Panc1 (cell line): ENCODE measurements around the gene NUAK2. TPM values are rescaled to one million over a fixed set of nuclear protein-coding genes. Genes with fewer than 3 reads are reported as not detected.

Source experiments
- ATAC-seq: fragments of 200-7000 bp; cut with Tn5 transposase; 2 replicates; pipeline ENCODE4 v1.9.1; 2020; ENCODE audit warnings: mild to moderate bottlenecking, moderate library complexity
- Bru-seq: library from RNA; stranded (reverse); fragments of 400-500 nt; gene quantifications from one replicate; lab custom pipeline; 2021; lab: Mats Ljungman, UMichigan
- BruChase-seq, 2 experiments: library from RNA; stranded (reverse); fragments of 400-500 nt; gene quantifications; one replicate each; lab custom pipeline; 2021; lab: Mats Ljungman, UMichigan
- BruUV-seq: library from RNA; stranded (reverse); fragments of 400-500 nt; replicated peaks from 2 replicates; lab custom pipeline; 2021; lab: Mats Ljungman, UMichigan
- CTCF ChIA-PET: fragments of 300-600 bp; sonication (Branson Sonifier 250); formaldehyde crosslinking; loops from one replicate; lab custom pipeline; 2022; ENCODE audit warnings: antibody characterized with exemption; lab: Charles Lee
- POLR2A ChIA-PET: fragments of 300-600 bp; sonication (Branson Sonifier 250); formaldehyde crosslinking; loops from one replicate; lab custom pipeline; 2022; ENCODE audit warnings: antibody characterized with exemption; lab: Charles Lee
- DNase-seq: peaks from one replicate; pipeline ENCODE4 v3.0.0-alpha.2; 2010; ENCODE audit warnings: low read depth, low spot score
- H3K27ac ChIP-seq: 2 replicates; pipeline ENCODE4 v1.5.1; 2011; ENCODE audit warnings: mild to moderate bottlenecking, low read length, inconsistent platforms
- H3K27me3 ChIP-seq: fragments of 200-500 bp; sonication (Bioruptor generic); 2 replicates; pipeline ENCODE4 v1.6.0; 2014; ENCODE audit warnings: low read length, inconsistent platforms; ENCODE audit not compliant: control insufficient read depth, insufficient read depth
- H3K36me3 ChIP-seq: fragments of 200-500 bp; sonication (Bioruptor generic); 2 replicates; pipeline ENCODE4 v1.5.1; 2014; ENCODE audit warnings: inconsistent platforms, mild to moderate bottlenecking, low read length, moderate library complexity; ENCODE audit not compliant: control insufficient read depth, insufficient read depth
- H3K4me1 ChIP-seq: 2 replicates; pipeline ENCODE4 v1.5.1; 2011; ENCODE audit warnings: inconsistent platforms, mild to moderate bottlenecking, low read length, moderate library complexity; ENCODE audit not compliant: control insufficient read depth, insufficient read depth
- H3K4me3 ChIP-seq, 2 experiments: 2 replicates each; pipeline ENCODE4 v1.5.1; 2011 to 2012; ENCODE audit warnings: low read depth in 2 of 2, low read length in 2 of 2, mild to moderate bottlenecking in 2 of 2, inconsistent platforms in 1 of 2, moderate library complexity in 1 of 2
- H3K9me3 ChIP-seq: fragments of 200-500 bp; sonication (Bioruptor generic); 2 replicates; pipeline ENCODE4 v1.5.1; 2014; ENCODE audit warnings: low read depth, mild to moderate bottlenecking, inconsistent platforms, low read length, moderate library complexity; ENCODE audit not compliant: control insufficient read depth, insufficient read depth
- POLR2AphosphoS5 ChIP-seq: IDR thresholded peaks from 2 replicates; pipeline ENCODE4 v1.6.1; 2012; ENCODE audit warnings: mild to moderate bottlenecking, low read depth, low read length, moderate library complexity
- SIN3A ChIP-seq: IDR thresholded peaks from 2 replicates; pipeline ENCODE4 v1.6.1; 2012; ENCODE audit warnings: low read depth, mild to moderate bottlenecking, low read length, moderate library complexity, borderline replicate concordance; ENCODE audit not compliant: insufficient read depth
- TCF7L2 ChIP-seq: IDR thresholded peaks from 2 replicates; pipeline ENCODE4 v1.6.1; 2011; ENCODE audit warnings: mild to moderate bottlenecking, low read depth, low read length, inconsistent platforms
- in situ Hi-C: cut with HindIII; loops from 2 replicates; pipeline ENCODE4 v1.10.0; 2016; ENCODE audit warnings: low sequenced_read_pairs, low pct_unique_long_range_greater_than_20kb
- intact Hi-C: fragments of 100-400 bp; cut with micrococcal nuclease; formaldehyde crosslinking; loops from one replicate; pipeline ENCODE4 v1.10.0; 2022; ENCODE audit not compliant: unreplicated experiment
- long read RNA-seq: library from polyadenylated mRNA; unstranded; transcript quantifications from one replicate; pipeline ENCODE4 v2.0.0, GENCODE V29; 2021; ENCODE audit not compliant: unreplicated experiment
- polyA plus RNA-seq: library from polyadenylated mRNA; unstranded; fragments of >200 nt; gene quantifications from one replicate; pipeline ENCODE4 v1.2.1, GENCODE V29; 2012; ENCODE audit warnings: missing spikeins; ENCODE audit not compliant: insufficient read length
- total RNA-seq: library from RNA; stranded (reverse); gene quantifications from one replicate; pipeline ENCODE4 v1.2.1, GENCODE V29; 2021; ENCODE audit not compliant: unreplicated experiment
- TF ChIP-seq, protein P1 (sequence below): fragments of 450-650 bp; IDR thresholded peaks from 2 replicates; pipeline ENCODE4 v1.5.1; 2017; ENCODE audit warnings: mild to moderate bottlenecking
- TF ChIP-seq, protein P2 (sequence below), 2 experiments: IDR thresholded peaks; 2 replicates each; pipeline ENCODE4 v1.6.1; 2011 to 2012; ENCODE audit warnings: low read depth in 2 of 2, control low read depth in 1 of 2, low read length in 1 of 2, mild to moderate bottlenecking in 1 of 2, moderate library complexity in 1 of 2; ENCODE audit not compliant: insufficient read depth in 1 of 2

Gene NUAK2
- 17.4 TPM for total RNA-seq
- 8.8 TPM for polyA plus RNA-seq
- percentile 88 among the genes with signal in this experiment for Bru-seq, nascent RNA
- percentile 65 among the genes with signal in this experiment for BruChase-seq, experiment 1, labeled RNA remaining after a 2-hour chase
- percentile 63 among the genes with signal in this experiment for BruChase-seq, experiment 2, labeled RNA remaining after a 6-hour chase
- long read RNA-seq, transcript NUAK2-201 (7 exons, 3,441 nt): major isoform, 37 of 56 reads
- long read RNA-seq, partial matches to known transcripts: 2 of 56 reads
- long read RNA-seq, other reads (novel, unspliced or antisense): 17 of 56 reads

DNA sequence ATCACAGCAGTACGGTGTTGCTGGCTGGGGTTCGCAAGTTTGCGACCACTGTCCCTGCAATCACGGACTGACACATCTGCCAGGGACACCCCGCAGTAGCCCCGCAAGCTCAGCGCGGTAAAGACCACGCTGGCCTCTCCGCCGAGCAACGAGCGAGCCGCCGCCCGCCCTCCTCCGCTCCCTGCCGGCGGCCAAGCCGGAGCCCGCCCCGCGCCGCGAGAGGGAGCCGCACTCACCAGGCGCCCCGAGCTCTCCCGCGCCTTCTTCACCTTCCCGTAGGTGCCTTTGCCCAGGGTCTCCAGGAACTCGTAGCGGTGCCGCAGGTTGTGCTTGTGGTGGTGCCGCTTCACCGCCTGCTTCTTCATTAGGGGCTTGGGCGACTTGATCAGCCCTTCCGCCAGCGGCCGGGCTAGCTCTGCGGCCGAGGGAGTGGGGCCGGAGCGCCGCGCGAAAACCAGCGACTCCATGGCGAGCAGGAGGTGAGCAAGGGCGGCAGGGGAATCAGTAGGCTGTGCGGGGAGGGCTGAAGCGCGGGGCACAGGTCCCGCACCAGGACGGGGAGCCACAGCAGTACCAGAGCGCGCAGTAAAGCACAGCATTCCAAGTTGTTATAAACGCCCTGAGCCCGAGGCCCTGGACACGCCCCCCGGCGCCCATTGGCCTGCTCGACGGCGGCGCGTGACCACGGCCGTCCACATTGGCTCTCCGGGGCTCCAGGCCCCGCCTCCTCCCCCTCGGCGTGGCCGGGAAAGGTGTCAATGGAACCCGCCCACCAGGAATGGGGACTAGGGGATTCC, at the start of gene NUAK2:
Gene NUAK2 (minus strand): TSS at position 584 of the 797 bp plus-strand sequence. CDS start 117 bp downstream, at position 467.
- ChIA-PET CTCF (interaction anchor here (0.5 to 1.7 kb wide), 6 partner anchors 16 to 336 kb away, joined by 3 to 19 read pairs (median 4); no protein-coding TSS in a partner anchor), POLR2A (interaction anchor here (0.6 to 0.7 kb wide), 2 partner anchors 20 to 145 kb away, joined by 3 to 6 read pairs; no protein-coding TSS in a partner anchor)
- intact Hi-C loops (no loop called here), in situ Hi-C loops (no loop called here)
- TF ChIP-seq SIN3A (no peak), POLR2AphosphoS5 (peak; percentile 85)
- TF ChIP-seq, protein P1, sequence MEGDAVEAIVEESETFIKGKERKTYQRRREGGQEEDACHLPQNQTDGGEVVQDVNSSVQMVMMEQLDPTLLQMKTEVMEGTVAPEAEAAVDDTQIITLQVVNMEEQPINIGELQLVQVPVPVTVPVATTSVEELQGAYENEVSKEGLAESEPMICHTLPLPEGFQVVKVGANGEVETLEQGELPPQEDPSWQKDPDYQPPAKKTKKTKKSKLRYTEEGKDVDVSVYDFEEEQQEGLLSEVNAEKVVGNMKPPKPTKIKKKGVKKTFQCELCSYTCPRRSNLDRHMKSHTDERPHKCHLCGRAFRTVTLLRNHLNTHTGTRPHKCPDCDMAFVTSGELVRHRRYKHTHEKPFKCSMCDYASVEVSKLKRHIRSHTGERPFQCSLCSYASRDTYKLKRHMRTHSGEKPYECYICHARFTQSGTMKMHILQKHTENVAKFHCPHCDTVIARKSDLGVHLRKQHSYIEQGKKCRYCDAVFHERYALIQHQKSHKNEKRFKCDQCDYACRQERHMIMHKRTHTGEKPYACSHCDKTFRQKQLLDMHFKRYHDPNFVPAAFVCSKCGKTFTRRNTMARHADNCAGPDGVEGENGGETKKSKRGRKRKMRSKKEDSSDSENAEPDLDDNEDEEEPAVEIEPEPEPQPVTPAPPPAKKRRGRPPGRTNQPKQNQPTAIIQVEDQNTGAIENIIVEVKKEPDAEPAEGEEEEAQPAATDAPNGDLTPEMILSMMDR: peak; percentile 58; the same call in 1 of the 2 replicates
- Histone ChIP-seq H3K9me3 (no peaks in the 10 kb centered on the region), H3K27ac (peak within 1 kb of the TSS; percentile 72), H3K4me3 (peak within 1 kb of the TSS; percentile 88 to 89), H3K4me1 (peaks cover 40% of the 10 kb centered on the region), H3K36me3 (no peaks in the 10 kb centered on the region), H3K27me3 (no peaks in the 10 kb centered on the region)
- no TSS peak for BruUV-seq
- no peak for DNase-seq
- ATAC-seq: peak; percentile 89

DNA sequence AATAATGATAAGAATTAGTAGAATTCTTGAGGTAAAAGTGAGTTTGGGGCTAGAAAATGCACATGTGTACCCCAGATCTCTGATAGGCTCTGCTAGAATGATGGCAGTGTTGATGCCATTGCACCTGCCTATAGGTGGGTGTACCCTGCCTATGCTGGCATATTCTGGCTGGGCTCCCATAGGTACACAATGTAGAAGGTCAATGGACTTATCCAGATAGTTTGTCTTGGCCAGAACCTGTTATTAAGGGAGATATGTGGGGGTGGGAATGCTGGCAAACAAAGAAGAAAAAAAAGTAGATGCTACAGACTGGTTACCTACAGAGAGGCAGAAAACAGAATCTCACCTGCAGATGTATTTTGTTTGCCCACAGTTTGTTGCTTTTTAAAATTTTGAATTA, 49.2 kb upstream of the NUAK2 start:
- H3K4me1 ChIP-seq: no peaks in the 10 kb centered on the region
- no peaks in the 10 kb centered on the region for H3K36me3 ChIP-seq
- no TSS peak for BruUV-seq
- DNase-seq: no peak
- ATAC-seq: no peak
- H3K9me3 ChIP-seq: no peaks in the 10 kb centered on the region
- TF ChIP-seq POLR2AphosphoS5 (no peak), TCF7L2 (no peak), SIN3A (no peak)
- TF ChIP-seq, protein P1: no peak
- TF ChIP-seq, protein P2, sequence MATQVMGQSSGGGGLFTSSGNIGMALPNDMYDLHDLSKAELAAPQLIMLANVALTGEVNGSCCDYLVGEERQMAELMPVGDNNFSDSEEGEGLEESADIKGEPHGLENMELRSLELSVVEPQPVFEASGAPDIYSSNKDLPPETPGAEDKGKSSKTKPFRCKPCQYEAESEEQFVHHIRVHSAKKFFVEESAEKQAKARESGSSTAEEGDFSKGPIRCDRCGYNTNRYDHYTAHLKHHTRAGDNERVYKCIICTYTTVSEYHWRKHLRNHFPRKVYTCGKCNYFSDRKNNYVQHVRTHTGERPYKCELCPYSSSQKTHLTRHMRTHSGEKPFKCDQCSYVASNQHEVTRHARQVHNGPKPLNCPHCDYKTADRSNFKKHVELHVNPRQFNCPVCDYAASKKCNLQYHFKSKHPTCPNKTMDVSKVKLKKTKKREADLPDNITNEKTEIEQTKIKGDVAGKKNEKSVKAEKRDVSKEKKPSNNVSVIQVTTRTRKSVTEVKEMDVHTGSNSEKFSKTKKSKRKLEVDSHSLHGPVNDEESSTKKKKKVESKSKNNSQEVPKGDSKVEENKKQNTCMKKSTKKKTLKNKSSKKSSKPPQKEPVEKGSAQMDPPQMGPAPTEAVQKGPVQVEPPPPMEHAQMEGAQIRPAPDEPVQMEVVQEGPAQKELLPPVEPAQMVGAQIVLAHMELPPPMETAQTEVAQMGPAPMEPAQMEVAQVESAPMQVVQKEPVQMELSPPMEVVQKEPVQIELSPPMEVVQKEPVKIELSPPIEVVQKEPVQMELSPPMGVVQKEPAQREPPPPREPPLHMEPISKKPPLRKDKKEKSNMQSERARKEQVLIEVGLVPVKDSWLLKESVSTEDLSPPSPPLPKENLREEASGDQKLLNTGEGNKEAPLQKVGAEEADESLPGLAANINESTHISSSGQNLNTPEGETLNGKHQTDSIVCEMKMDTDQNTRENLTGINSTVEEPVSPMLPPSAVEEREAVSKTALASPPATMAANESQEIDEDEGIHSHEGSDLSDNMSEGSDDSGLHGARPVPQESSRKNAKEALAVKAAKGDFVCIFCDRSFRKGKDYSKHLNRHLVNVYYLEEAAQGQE (IDR thresholded peaks at IDR 0.05; ENCODE audit: insufficient read depth in 1 of 2, low read depth in 2 of 2, low read length in 1 of 2): no peak
- CTCF ChIA-PET: no interaction called here
- H3K27me3 ChIP-seq: 0 out of 2 replicates have a peak, but pooled peaks cover 2% of the 10 kb centered on the region
- intact Hi-C loops (no loop called here), in situ Hi-C loops (no loop called here)
- H3K4me3 ChIP-seq: no peak overlapping the region
- POLR2A ChIA-PET: no interaction called here
- H3K27ac ChIP-seq: no peak overlapping the region
